HepG2 (cell line): Measurements from ENCODE around the gene SENP6. TPM values are rescaled to one million over a fixed set of nuclear protein-coding genes. Genes with fewer than 3 reads are reported as not detected.
A peak's percentile ranks its signal among the peaks of the same experiment; 100 is the strongest.

Source experiments
- CC2D1A ChIP-seq: sonication (generic); formaldehyde crosslinking; IDR thresholded peaks from 2 replicates; pipeline ENCODE4 v1.8.1; 2023; ENCODE audit warnings: mild to moderate bottlenecking, missing genetic modification reagents
- CENPT ChIP-seq: sonication (generic); formaldehyde crosslinking; IDR thresholded peaks from 2 replicates; pipeline ENCODE4 v1.8.0; 2022; ENCODE audit warnings: low read depth, mild to moderate bottlenecking, moderate library complexity, missing genetic modification reagents
- GATA4 ChIP-seq: sonication (generic); IDR thresholded peaks from 2 replicates; pipeline ENCODE4 v1.6.1; 2016; ENCODE audit warnings: antibody characterized with exemption, low read depth, borderline replicate concordance
- GTF2F1 ChIP-seq: fragments of 150-350 bp; IDR thresholded peaks from 2 replicates; pipeline ENCODE4 v1.6.1; 2014; ENCODE audit warnings: low read length
- HCFC1 ChIP-seq: fragments of 150-350 bp; IDR thresholded peaks from 2 replicates; pipeline ENCODE4 v1.6.1; 2014; ENCODE audit warnings: low read depth, low read length
- HMG20B ChIP-seq: conservative IDR thresholded peaks from 2 replicates; pipeline ENCODE4 v1.6.1; 2016; ENCODE audit warnings: missing genetic modification reagents, missing compliant biosample characterization
- HNF4A ChIP-seq: sonication (generic); formaldehyde crosslinking; IDR thresholded peaks from 2 replicates; pipeline ENCODE4 v1.4.0; 2020; ENCODE audit warnings: missing genetic modification reagents
- NAIF1 ChIP-seq: sonication (generic); formaldehyde crosslinking; IDR thresholded peaks from 2 replicates; pipeline ENCODE4 v1.5.0; 2020; ENCODE audit warnings: mild to moderate bottlenecking, missing genetic modification reagents, borderline replicate concordance
- NFYC ChIP-seq: IDR thresholded peaks from 2 replicates; pipeline ENCODE4 v1.6.1; 2016; ENCODE audit warnings: missing genetic modification reagents, missing compliant biosample characterization
- NR2F6 ChIP-seq, 2 experiments: IDR thresholded peaks; 2 replicates each; pipeline ENCODE4 v1.6.1; 2016; ENCODE audit warnings: antibody characterized with exemption in 1 of 2, mild to moderate bottlenecking in 1 of 2
- PAX8 ChIP-seq: sonication (generic); formaldehyde crosslinking; IDR thresholded peaks from 2 replicates; pipeline ENCODE4 v1.8.0; 2022; ENCODE audit warnings: mild to moderate bottlenecking, missing genetic modification reagents, borderline replicate concordance
- POLR2AphosphoS2 ChIP-seq: IDR thresholded peaks from 2 replicates; pipeline ENCODE4 v1.6.1; 2011; ENCODE audit warnings: low read depth, low read length, improper control_type of control experiment
- YEATS4 ChIP-seq: sonication (generic); formaldehyde crosslinking; IDR thresholded peaks from 2 replicates; pipeline ENCODE4 v1.4.0; 2020; ENCODE audit warnings: missing genetic modification reagents, borderline replicate concordance
- ZBTB33 ChIP-seq: sonication (generic); formaldehyde crosslinking; IDR thresholded peaks from 2 replicates; pipeline ENCODE4 v1.4.0; 2020; ENCODE audit warnings: missing genetic modification reagents
- ZC3H13 ChIP-seq: sonication (generic); formaldehyde crosslinking; IDR thresholded peaks from 2 replicates; pipeline ENCODE4 v1.8.1; 2023; ENCODE audit warnings: mild to moderate bottlenecking, missing genetic modification reagents, moderate library complexity
- ZNF143 ChIP-seq: sonication (generic); formaldehyde crosslinking; IDR thresholded peaks from 2 replicates; pipeline ENCODE4 v1.4.0; 2020; ENCODE audit warnings: missing genetic modification reagents
- ZNF274 ChIP-seq: sonication (generic); formaldehyde crosslinking; IDR thresholded peaks from 2 replicates; pipeline ENCODE4 v1.5.1; 2020; ENCODE audit warnings: mild to moderate bottlenecking, missing genetic modification reagents
- ZNF318 ChIP-seq: sonication (generic); formaldehyde crosslinking; IDR thresholded peaks from 2 replicates; pipeline ENCODE4 v1.4.0; 2020; ENCODE audit warnings: mild to moderate bottlenecking, missing genetic modification reagents
- ZNF326 ChIP-seq: sonication (generic); formaldehyde crosslinking; IDR thresholded peaks from 2 replicates; pipeline ENCODE4 v1.4.0; 2020; ENCODE audit warnings: missing genetic modification reagents, borderline replicate concordance
- ZNF652 ChIP-seq: IDR thresholded peaks from 2 replicates; pipeline ENCODE4 v1.6.1; 2016; ENCODE audit warnings: low read depth, borderline replicate concordance
- ZNF670 ChIP-seq: sonication (generic); formaldehyde crosslinking; IDR thresholded peaks from 2 replicates; pipeline ENCODE4 v1.8.0; 2022; ENCODE audit warnings: mild to moderate bottlenecking, missing genetic modification reagents, borderline replicate concordance
- ZSCAN30 ChIP-seq: sonication (generic); formaldehyde crosslinking; IDR thresholded peaks from 2 replicates; pipeline ENCODE4 v1.5.0; 2020; ENCODE audit warnings: mild to moderate bottlenecking, missing genetic modification reagents
- polyA plus RNA-seq, 8 experiments: library from polyadenylated mRNA; depleted of rRNA in 3 of 8; stranded (reverse) in 7 of 8; unstranded in 1 of 8; fragments of >200 nt; fragmentation: Illumina TruSeq in 4 of 8; extraction: Trizol in 4 of 8; gene quantifications; 2 replicates each; pipeline versions ENCODE4 v1.2.1 to v1.2.3, GENCODE V29; 2011 to 2016; ENCODE audit warnings: low read depth in 4 of 8, missing spikeins in 1 of 8, mixed read lengths in 1 of 8; ENCODE audit not compliant: insufficient read depth in 1 of 8
- total RNA-seq, 5 experiments: library from RNA; depleted of rRNA; stranded (reverse); fragments of >200 nt; fragmentation: Illumina TruSeq; extraction: Trizol; gene quantifications; 2 replicates each; pipeline ENCODE4 v1.2.3, GENCODE V29; 2016; ENCODE audit warnings: low read depth in 1 of 5

SENP6 gene
- total and polyA plus RNA-seq, 2 of the 13 experiments (the other 11 are each of a cell fraction or from before 2014, with no cell fraction given) = 21.9 to 50.1 TPM

- TF ChIP-seq ZNF318 (CRISPR knock-in tag) (no peak), ZNF652 (CRISPR knock-in tag) (no peak), ZC3H13 (CRISPR knock-in tag) (no peak), GATA4 (no peak), YEATS4 (CRISPR knock-in tag) (peak; percentile 32), ZSCAN30 (CRISPR knock-in tag) (no peak), POLR2AphosphoS2 (no peak), HMG20B (CRISPR knock-in tag) (0 out of 2 replicates have a peak, but pooled peaks have one; percentile 15), CC2D1A (CRISPR knock-in tag) (no peak), GTF2F1 (no peak), CENPT (0 out of 2 replicates have a peak, but pooled peaks have one; percentile 24), ZNF670 (CRISPR knock-in tag) (no peak), HNF4A (no peak), ZNF143 (CRISPR knock-in tag) (no peak), ZBTB33 (no peak), NR2F6 (IDR thresholded peaks at IDR 0.05) (no peak), NR2F6 (CRISPR knock-in tag; IDR thresholded peaks at IDR 0.05) (no peak), NAIF1 (CRISPR knock-in tag) (no peak), ZNF274 (CRISPR knock-in tag) (peak; percentile 81; the same call in 1 of the 2 replicates), NFYC (CRISPR knock-in tag) (no peak), HCFC1 (no peak), PAX8 (CRISPR knock-in tag) (no peak), ZNF326 (CRISPR knock-in tag) (no peak)
Measured at GRCh38 chr6:75748743-75749538, 147.3 kb downstream of the SENP6 start, which contains the start of gene MYO6 (continued).
